SK-N-SH (cell line): Measurements from ENCODE around the gene CDC6. TPM values are rescaled to one million over a fixed set of nuclear protein-coding genes. Genes with fewer than 3 reads are reported as not detected.
A peak's percentile ranks its signal among the peaks of the same experiment; 100 is the strongest.

Experiments used
- CTCF ChIA-PET: fragments of 300-600, 350-600 bp; formaldehyde crosslinking; extraction: SDS; loops from one replicate; lab custom pipeline; 2021; lab: Yijun Ruan, JAX
- POLR2A ChIA-PET: fragments of 350-600 bp; sonication (Branson Sonifier 250); formaldehyde crosslinking; extraction: SDS; loops from one replicate; lab custom pipeline; 2020; ENCODE audit warnings: antibody characterized with exemption, inconsistent platforms; lab: Yijun Ruan, JAX
- DNase-seq: peaks from one replicate; pipeline ENCODE4 v3.0.0; 2012
- H2AFZ ChIP-seq: fragments of 200-600 bp; sonication (generic); 2 replicates; pipeline ENCODE4 v1.8.1; 2016; ENCODE audit warnings: antibody characterized with exemption, mild to moderate bottlenecking, low read depth
- H3F3A ChIP-seq: fragments of 200-600 bp; sonication (generic); replicated peaks from 2 replicates; pipeline ENCODE3; 2016; ENCODE audit warnings: antibody characterized with exemption, mild to moderate bottlenecking; ENCODE audit not compliant: insufficient read depth
- H3K27ac ChIP-seq, 2 experiments: fragments of 200-500 bp in 1 of 2; fragments of 200-600 bp in 1 of 2; sonication (Bioruptor generic) in 1 of 2; sonication (generic), shearing (Covaris generic) in 1 of 2; 2 replicates each; pipeline versions ENCODE4 v1.5.1 to v1.6.1; 2014 to 2016; ENCODE audit warnings: low read depth in 2 of 2, inconsistent platforms in 1 of 2, low read length in 1 of 2, mild to moderate bottlenecking in 1 of 2, mixed read lengths in 1 of 2
- H3K27me3 ChIP-seq: fragments of 200-600 bp; sonication (generic), shearing (Covaris generic); 2 replicates; pipeline ENCODE4 v1.6.1; 2016; ENCODE audit warnings: mixed run types; ENCODE audit not compliant: insufficient read depth
- H3K36me3 ChIP-seq, 2 experiments: fragments of 200-500 bp in 1 of 2; fragments of 200-600 bp in 1 of 2; sonication (Bioruptor generic) in 1 of 2; sonication (generic) in 1 of 2; replicated peaks in 1 of 2; 2 replicates each; pipeline versions ENCODE3 to v1.5.1; 2014 to 2016; ENCODE audit warnings: low read length in 1 of 2, mild to moderate bottlenecking in 1 of 2; ENCODE audit not compliant: insufficient read depth in 2 of 2, control insufficient read depth in 1 of 2
- H3K4me1 ChIP-seq, 2 experiments: fragments of 200-500 bp in 1 of 2; fragments of 200-600 bp in 1 of 2; sonication (Bioruptor generic) in 1 of 2; sonication (generic), shearing (Covaris generic) in 1 of 2; 2 replicates each; pipeline versions ENCODE4 v1.5.1 to v1.6.1; 2014 to 2016; ENCODE audit warnings: low read depth in 1 of 2, low read length in 1 of 2, mixed run types in 1 of 2; ENCODE audit not compliant: insufficient read depth in 2 of 2, control insufficient read depth in 1 of 2
- H3K4me2 ChIP-seq: fragments of 200-600 bp; sonication (generic), shearing (Covaris generic); 2 replicates; pipeline ENCODE4 v1.6.1; 2017; ENCODE audit warnings: mixed run types
- H3K4me3 ChIP-seq, 2 experiments: fragments of 200-500 bp in 1 of 2; fragments of 200-600 bp in 1 of 2; sonication (Bioruptor generic) in 1 of 2; sonication (generic), shearing (Covaris generic) in 1 of 2; 2 replicates each; pipeline versions ENCODE4 v1.5.1 to v1.8.1; 2014 to 2016; ENCODE audit warnings: low read depth in 2 of 2, inconsistent platforms in 1 of 2, low read length in 1 of 2, mild to moderate bottlenecking in 1 of 2, mixed read lengths in 1 of 2, moderate library complexity in 1 of 2
- H3K79me2 ChIP-seq: fragments of 200-600 bp; sonication (generic); 2 replicates; pipeline ENCODE4 v1.8.1; 2017; ENCODE audit warnings: mild to moderate bottlenecking; ENCODE audit not compliant: insufficient read depth
- H3K9ac ChIP-seq: fragments of 200-600 bp; sonication (generic); 2 replicates; pipeline ENCODE4 v1.6.1; 2017; ENCODE audit warnings: mixed run types
- H3K9me2 ChIP-seq: fragments of 200-600 bp; sonication (generic); 2 replicates; pipeline ENCODE4 v1.6.1; 2017; ENCODE audit warnings: mixed run types
- H3K9me3 ChIP-seq: fragments of 200-600 bp; sonication (generic); 2 replicates; pipeline ENCODE4 v1.6.1; 2017; ENCODE audit warnings: mixed run types, mild to moderate bottlenecking, moderate library complexity
- H4K20me1 ChIP-seq: fragments of 200-600 bp; sonication (generic); 2 replicates; pipeline ENCODE4 v1.6.1; 2017; ENCODE audit warnings: mild to moderate bottlenecking, mixed run types; ENCODE audit not compliant: insufficient read depth
- CHD2 ChIP-seq: fragments of 150-350 bp; IDR thresholded peaks from 2 replicates; pipeline ENCODE4 v1.6.1; 2018; ENCODE audit warnings: low read length; ENCODE audit not compliant: partially characterized antibody
- ELF1 ChIP-seq: IDR thresholded peaks from 2 replicates; pipeline ENCODE4 v1.4.0; 2012
- EZH2phosphoT487 ChIP-seq: fragments of 200-600 bp; sonication (generic); IDR thresholded peaks from 2 replicates; pipeline ENCODE4 v1.6.1; 2017; ENCODE audit warnings: low read depth, mixed run types, mild to moderate bottlenecking, antibody characterized with exemption, moderate library complexity, borderline replicate concordance
- FOSL2 ChIP-seq: IDR thresholded peaks from 2 replicates; pipeline ENCODE4 v1.4.0; 2012; ENCODE audit warnings: low read depth, mild to moderate bottlenecking, moderate library complexity, borderline replicate concordance
- FOXJ3 ChIP-seq: sonication (generic); formaldehyde crosslinking; IDR thresholded peaks from 2 replicates; pipeline ENCODE4 v1.5.1; 2020; ENCODE audit warnings: mild to moderate bottlenecking, missing genetic modification reagents
- GATA2 ChIP-seq: sonication (generic); formaldehyde crosslinking; IDR thresholded peaks from 2 replicates; pipeline ENCODE4 v1.5.0; 2020; ENCODE audit warnings: mild to moderate bottlenecking, missing genetic modification reagents
- MEF2A ChIP-seq: IDR thresholded peaks from 2 replicates; pipeline ENCODE4 v1.4.0; 2012; ENCODE audit warnings: low read depth, borderline replicate concordance
- MXI1 ChIP-seq: IDR thresholded peaks from 2 replicates; pipeline ENCODE4 v1.6.1; 2012; ENCODE audit warnings: mild to moderate bottlenecking, low read depth, low read length, improper control_type of control experiment
- NRF1 ChIP-seq: IDR thresholded peaks from 2 replicates; pipeline ENCODE4 v1.6.1; 2012; ENCODE audit warnings: low read depth, mild to moderate bottlenecking, low read length
- RCOR1 ChIP-seq: fragments of 150-350 bp; IDR thresholded peaks from 2 replicates; pipeline ENCODE4 v1.6.1; 2017; ENCODE audit warnings: antibody characterized with exemption, low read length
- SIN3A ChIP-seq: IDR thresholded peaks from 2 replicates; pipeline ENCODE4 v1.6.1; 2012; ENCODE audit warnings: low read depth, mild to moderate bottlenecking, low read length, moderate library complexity, borderline replicate concordance
- TCF12 ChIP-seq: IDR thresholded peaks from 2 replicates; pipeline ENCODE4 v1.4.0; 2012
- TEAD4 ChIP-seq: IDR thresholded peaks from 2 replicates; pipeline ENCODE4 v1.4.0; 2012; ENCODE audit warnings: mild to moderate bottlenecking, borderline replicate concordance; ENCODE audit not compliant: insufficient read depth
- WGBS: methylation state at CpG from one replicate; pipeline ENCODE4 v1.1.6; 2017; ENCODE audit warnings: low lambda C conversion rate; 5-methylcytosine and 5-hydroxymethylcytosine counted together
- polyA plus RNA-seq, 3 experiments: library from polyadenylated mRNA; depleted of rRNA; stranded (reverse); fragments of >200 nt; gene quantifications; 2 replicates each; pipeline ENCODE4 v1.2.3, GENCODE V29; 2012
- TF ChIP-seq, protein P1 (sequence below): IDR thresholded peaks from 2 replicates; pipeline ENCODE4; 2012
- TF ChIP-seq, protein P2 (sequence below): fragments of 150-350 bp; IDR thresholded peaks from 2 replicates; pipeline ENCODE4 v1.6.1; 2017; ENCODE audit warnings: antibody characterized with exemption, low read length, low read depth, borderline replicate concordance
- TF ChIP-seq, protein P3 (sequence below): IDR thresholded peaks from 2 replicates; pipeline ENCODE4 v1.6.1; 2012; ENCODE audit warnings: mild to moderate bottlenecking, low read depth, low read length, moderate library complexity
- TF ChIP-seq, protein P4 (sequence below): IDR thresholded peaks from 2 replicates; pipeline ENCODE4 v1.4.0; 2012; ENCODE audit warnings: low read depth, borderline replicate concordance

CDC6 gene
- polyA plus RNA-seq, 1 of the 3 experiments (the other 2 are of a cell fraction), result 12.7 TPM

DNA sequence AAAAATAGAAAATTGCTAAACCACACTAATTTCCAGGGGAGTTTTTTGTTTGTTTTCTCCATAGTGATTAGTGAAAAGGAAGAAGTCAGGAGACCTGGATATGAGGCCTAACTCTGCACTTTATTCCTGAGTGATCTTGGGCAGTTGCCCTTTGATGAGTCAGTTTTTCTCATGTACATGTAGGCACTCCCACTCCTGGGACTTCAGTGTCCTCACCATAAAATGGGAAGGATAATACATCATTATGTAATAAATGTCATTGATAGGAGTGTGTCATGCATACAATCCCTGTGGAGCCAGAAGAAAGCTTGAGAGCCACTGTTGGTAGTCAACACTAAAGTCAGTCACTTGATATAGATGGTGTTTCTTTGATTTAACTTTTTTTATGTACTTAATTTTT lies 36.1 kb upstream of the CDC6 start (continued):
- peak; percentile 68; the same call in 1 of the 2 replicates for TF ChIP-seq FOSL2

GRCh38 chr17:40253565-40253964 lies 34.1 kb upstream of the CDC6 start:
- Histone ChIP-seq H3K4me1 (peaks cover 0 to 5% of the 10 kb centered on the region in 2 experiments; a peak in 1 of 4 replicates), H3K27ac (peak overlapping the region in 1 of 2 experiments; percentile 1; a peak in 1 of 4 replicates), H3K9me3 (no peaks in the 10 kb centered on the region), H3K4me2 (no peak overlapping the region), H3F3A (peaks cover 12% of the 10 kb centered on the region), H3K27me3 (no peaks in the 10 kb centered on the region), H3K9me2 (no peaks in the 10 kb centered on the region), H4K20me1 (peaks cover 13% of the 10 kb centered on the region), H3K9ac (no peak overlapping the region), H3K36me3 (peaks cover 7 to 17% of the 10 kb centered on the region in 2 experiments), H3K79me2 (peaks cover 100% of the 10 kb centered on the region), H3K4me3 (no peak overlapping the region), H2AFZ (no peak overlapping the region)
- CTCF ChIA-PET, result interaction anchor here (1.5 kb wide), 1 partner anchor 11 kb away, joined by 3 read pairs; no protein-coding TSS in a partner anchor
- POLR2A ChIA-PET, result interaction anchor here (0.9 kb wide), 1 partner anchor 11 kb away, joined by 3 read pairs; no protein-coding TSS in a partner anchor
- WGBS, result 98% methylated on average over 3 of the region's 3 CpGs
- TF ChIP-seq RCOR1, result no peak
- no peak for TF ChIP-seq CHD2
- no peak for TF ChIP-seq GATA2 (CRISPR knock-in tag)
- TF ChIP-seq MXI1, result no peak
- TF ChIP-seq TEAD4, result no peak
- no peak for TF ChIP-seq MEF2A
- no peak for TF ChIP-seq FOSL2
- TF ChIP-seq ELF1, result no peak
- TF ChIP-seq, protein P1, sequence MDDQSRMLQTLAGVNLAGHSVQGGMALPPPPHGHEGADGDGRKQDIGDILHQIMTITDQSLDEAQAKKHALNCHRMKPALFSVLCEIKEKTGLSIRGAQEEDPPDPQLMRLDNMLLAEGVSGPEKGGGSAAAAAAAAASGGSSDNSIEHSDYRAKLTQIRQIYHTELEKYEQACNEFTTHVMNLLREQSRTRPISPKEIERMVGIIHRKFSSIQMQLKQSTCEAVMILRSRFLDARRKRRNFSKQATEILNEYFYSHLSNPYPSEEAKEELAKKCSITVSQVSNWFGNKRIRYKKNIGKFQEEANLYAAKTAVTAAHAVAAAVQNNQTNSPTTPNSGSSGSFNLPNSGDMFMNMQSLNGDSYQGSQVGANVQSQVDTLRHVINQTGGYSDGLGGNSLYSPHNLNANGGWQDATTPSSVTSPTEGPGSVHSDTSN, result no peak
- TF ChIP-seq, protein P2, sequence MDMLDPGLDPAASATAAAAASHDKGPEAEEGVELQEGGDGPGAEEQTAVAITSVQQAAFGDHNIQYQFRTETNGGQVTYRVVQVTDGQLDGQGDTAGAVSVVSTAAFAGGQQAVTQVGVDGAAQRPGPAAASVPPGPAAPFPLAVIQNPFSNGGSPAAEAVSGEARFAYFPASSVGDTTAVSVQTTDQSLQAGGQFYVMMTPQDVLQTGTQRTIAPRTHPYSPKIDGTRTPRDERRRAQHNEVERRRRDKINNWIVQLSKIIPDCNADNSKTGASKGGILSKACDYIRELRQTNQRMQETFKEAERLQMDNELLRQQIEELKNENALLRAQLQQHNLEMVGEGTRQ, result no peak
- DNase-seq, result no peak

DNA sequence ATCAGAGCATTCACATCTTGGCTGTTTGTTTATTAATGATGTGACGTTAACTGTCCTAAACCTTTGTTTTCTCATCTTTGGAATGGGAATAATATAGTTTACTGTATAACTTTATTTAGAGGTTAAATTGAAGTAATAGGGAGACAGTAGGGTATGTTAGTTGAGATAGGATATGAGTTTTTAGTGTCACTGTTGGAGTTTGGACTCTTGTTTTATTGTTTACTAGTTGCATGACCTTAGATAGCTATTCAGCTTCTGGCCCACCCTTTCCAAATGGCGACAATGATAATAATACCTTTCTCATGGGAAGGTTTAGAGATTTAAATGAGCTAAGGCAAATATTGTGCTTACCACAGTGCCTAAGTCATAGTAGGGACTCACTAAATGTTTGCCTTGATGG lies 28.2 kb upstream of the CDC6 start:
- H3K9ac ChIP-seq, result no peak overlapping the region
- H2AFZ ChIP-seq, result no peak overlapping the region
- 0 out of 2 replicates have a peak, but pooled peaks cover 4% of the 10 kb centered on the region for H4K20me1 ChIP-seq
- peaks cover 53% of the 10 kb centered on the region for H3K79me2 ChIP-seq
- H3K27ac ChIP-seq, result no peak overlapping the region
- no peaks in the 10 kb centered on the region for H3K9me3 ChIP-seq
- H3K4me3 ChIP-seq, result no peak overlapping the region
- CTCF ChIA-PET, result interaction anchor here (0.9 to 1.5 kb wide), 2 partner anchors 11 to 68 kb away, joined by 3 read pairs; no protein-coding TSS in a partner anchor
- peaks cover 4% of the 10 kb centered on the region for H3F3A ChIP-seq
- H3K27me3 ChIP-seq, result no peaks in the 10 kb centered on the region
- no peak overlapping the region for H3K4me2 ChIP-seq
- H3K4me1 ChIP-seq, result no peaks in the 10 kb centered on the region
- no peak for DNase-seq
- 93% methylated on average over 2 of the region's 2 CpGs for WGBS
- peaks cover 13 to 40% of the 10 kb centered on the region in 2 experiments for H3K36me3 ChIP-seq
- POLR2A ChIA-PET, result interaction anchor here (1.4 kb wide), 1 partner anchor 41 kb away, joined by 3 read pairs; the partner anchor contains the start of gene WIPF2
- H3K9me2 ChIP-seq, result no peaks in the 10 kb centered on the region
- TF ChIP-seq RCOR1 (no peak), EZH2phosphoT487 (no peak), CHD2 (no peak), FOXJ3 (no peak), SIN3A (no peak), FOSL2 (no peak), NRF1 (no peak), GATA2 (CRISPR knock-in tag) (no peak), ELF1 (no peak), TCF12 (no peak)
- TF ChIP-seq, protein P3, sequence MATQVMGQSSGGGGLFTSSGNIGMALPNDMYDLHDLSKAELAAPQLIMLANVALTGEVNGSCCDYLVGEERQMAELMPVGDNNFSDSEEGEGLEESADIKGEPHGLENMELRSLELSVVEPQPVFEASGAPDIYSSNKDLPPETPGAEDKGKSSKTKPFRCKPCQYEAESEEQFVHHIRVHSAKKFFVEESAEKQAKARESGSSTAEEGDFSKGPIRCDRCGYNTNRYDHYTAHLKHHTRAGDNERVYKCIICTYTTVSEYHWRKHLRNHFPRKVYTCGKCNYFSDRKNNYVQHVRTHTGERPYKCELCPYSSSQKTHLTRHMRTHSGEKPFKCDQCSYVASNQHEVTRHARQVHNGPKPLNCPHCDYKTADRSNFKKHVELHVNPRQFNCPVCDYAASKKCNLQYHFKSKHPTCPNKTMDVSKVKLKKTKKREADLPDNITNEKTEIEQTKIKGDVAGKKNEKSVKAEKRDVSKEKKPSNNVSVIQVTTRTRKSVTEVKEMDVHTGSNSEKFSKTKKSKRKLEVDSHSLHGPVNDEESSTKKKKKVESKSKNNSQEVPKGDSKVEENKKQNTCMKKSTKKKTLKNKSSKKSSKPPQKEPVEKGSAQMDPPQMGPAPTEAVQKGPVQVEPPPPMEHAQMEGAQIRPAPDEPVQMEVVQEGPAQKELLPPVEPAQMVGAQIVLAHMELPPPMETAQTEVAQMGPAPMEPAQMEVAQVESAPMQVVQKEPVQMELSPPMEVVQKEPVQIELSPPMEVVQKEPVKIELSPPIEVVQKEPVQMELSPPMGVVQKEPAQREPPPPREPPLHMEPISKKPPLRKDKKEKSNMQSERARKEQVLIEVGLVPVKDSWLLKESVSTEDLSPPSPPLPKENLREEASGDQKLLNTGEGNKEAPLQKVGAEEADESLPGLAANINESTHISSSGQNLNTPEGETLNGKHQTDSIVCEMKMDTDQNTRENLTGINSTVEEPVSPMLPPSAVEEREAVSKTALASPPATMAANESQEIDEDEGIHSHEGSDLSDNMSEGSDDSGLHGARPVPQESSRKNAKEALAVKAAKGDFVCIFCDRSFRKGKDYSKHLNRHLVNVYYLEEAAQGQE, result no peak
- TF ChIP-seq, protein P4, sequence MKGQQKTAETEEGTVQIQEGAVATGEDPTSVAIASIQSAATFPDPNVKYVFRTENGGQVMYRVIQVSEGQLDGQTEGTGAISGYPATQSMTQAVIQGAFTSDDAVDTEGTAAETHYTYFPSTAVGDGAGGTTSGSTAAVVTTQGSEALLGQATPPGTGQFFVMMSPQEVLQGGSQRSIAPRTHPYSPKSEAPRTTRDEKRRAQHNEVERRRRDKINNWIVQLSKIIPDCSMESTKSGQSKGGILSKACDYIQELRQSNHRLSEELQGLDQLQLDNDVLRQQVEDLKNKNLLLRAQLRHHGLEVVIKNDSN, result no peak
- TF ChIP-seq, protein P1, result no peak
